ENCODE data around the gene CIRBP. TPM values are rescaled to one million over a fixed set of nuclear protein-coding genes. Genes with fewer than 3 reads are reported as not detected.

Gene CIRBP
- total and polyA plus RNA-seq, 2 of the 13 experiments (the other 11 are each of a cell fraction or from before 2014, with no cell fraction given), result 133 to 140 TPM

GRCh38 chr19:1304197-1304924, 35.2 kb downstream of the CIRBP start (continued):
- TF ChIP-seq ZNF724P (CRISPR knock-in tag; IDR thresholded peaks at IDR 0.05; ENCODE audit: borderline replicate concordance) (no peak), ZNF646 (CRISPR knock-in tag; IDR thresholded peaks at IDR 0.05) (no peak), MED1 (CRISPR knock-in tag; IDR thresholded peaks at IDR 0.05) (peak; percentile 35; the same call in 1 of the 2 replicates), BHLHE40 (IDR thresholded peaks at IDR 0.05; ENCODE audit: low read length) (no peak), ZNF800 (CRISPR knock-in tag; IDR thresholded peaks at IDR 0.05) (no peak), FOXO4 (CRISPR knock-in tag; conservative IDR thresholded peaks at IDR 0.05) (no peak), ZNF362 (CRISPR knock-in tag; IDR thresholded peaks at IDR 0.05; ENCODE audit: borderline replicate concordance) (no peak), NONO (IDR thresholded peaks at IDR 0.05) (no peak), NONO (CRISPR knock-in tag; conservative IDR thresholded peaks at IDR 0.05) (no peak; the same call in 1 of the 2 replicates), IKZF5 (CRISPR knock-in tag; IDR thresholded peaks at IDR 0.05) (no peak), CREBL2 (CRISPR knock-in tag; IDR thresholded peaks at IDR 0.05; ENCODE audit: borderline replicate concordance) (no peak), HOXD1 (CRISPR knock-in tag; IDR thresholded peaks at IDR 0.05) (no peak), ZNF605 (CRISPR knock-in tag; IDR thresholded peaks at IDR 0.05) (no peak), ZNF225 (CRISPR knock-in tag; IDR thresholded peaks at IDR 0.05) (no peak), HNRNPUL1 (IDR thresholded peaks at IDR 0.05; ENCODE audit: low read depth, low read length) (no peak), ZNF30 (CRISPR knock-in tag; IDR thresholded peaks at IDR 0.05) (no peak)

Data from HepG2 (cell line).